ENCODE measurements around the gene ATP2B3. TPM values are rescaled to one million over a fixed set of nuclear protein-coding genes. Genes with fewer than 3 reads are reported as not detected.

The ATP2B3 gene
- total and polyA plus RNA-seq, 10 of the 15 experiments (the other 5 are each of a cell fraction or from before 2014, with no cell fraction given): 0.01 TPM; not detected in 9

DNA sequence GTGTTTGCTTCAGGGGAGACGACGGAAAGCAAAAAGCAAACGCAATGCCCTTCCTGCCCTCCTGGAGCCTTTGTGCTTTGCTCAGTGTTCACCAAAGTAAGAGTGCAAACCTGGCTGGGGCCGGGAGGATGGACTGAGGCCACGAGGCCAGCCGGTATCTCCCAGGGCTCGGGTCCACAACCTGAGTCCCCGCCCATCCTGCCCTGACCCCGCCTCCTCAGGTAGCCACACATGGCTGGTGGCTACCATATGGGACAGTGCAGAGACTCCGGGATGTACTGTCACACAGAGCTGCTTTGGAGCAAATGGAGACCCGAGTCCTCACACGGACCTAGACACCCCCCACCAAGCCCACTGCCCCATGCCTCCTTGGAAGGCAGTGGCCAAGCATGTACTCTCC, 4.8 kb downstream of the ATP2B3 start:
- H3K27ac ChIP-seq (ENCODE audit: control insufficient read depth, insufficient read depth): no peak overlapping the region
- intact Hi-C loops (cut with micrococcal nuclease; ENCODE audit: unreplicated experiment) (no loop called here), in situ Hi-C loops (cut with MboI) (loop anchor here (10.0 kb wide), 1 partner anchor 63 kb away; no protein-coding TSS in a partner anchor)
- H2AFZ ChIP-seq (ENCODE audit: control insufficient read depth, low read depth, low read length): no peak overlapping the region
- ATAC-seq: no peak
- no peaks in the 10 kb centered on the region for H3K9me3 ChIP-seq (replicated peaks; ENCODE audit: control insufficient read depth, insufficient read depth, low read length)
- no peak overlapping the region for H3K4me3 ChIP-seq
- H3K27me3 ChIP-seq (replicated peaks in 1 of 2; ENCODE audit: control insufficient read depth in 2 of 2, insufficient read depth in 2 of 2, low read length in 1 of 2): no peaks in the 10 kb centered on the region
- TF ChIP-seq SIN3A (IDR thresholded peaks at IDR 0.05; ENCODE audit: low read depth, low read length) (no peak), STAT1 (conservative IDR thresholded peaks at IDR 0.05) (no peak), BCL11A (IDR thresholded peaks at IDR 0.05; ENCODE audit: low read depth, low read length) (no peak), CREM (IDR thresholded peaks at IDR 0.05; ENCODE audit: low read depth) (no peak), MEF2B (IDR thresholded peaks at IDR 0.05; ENCODE audit: partially characterized antibody, poor library complexity, severe bottlenecking) (no peak), RCOR1 (conservative IDR thresholded peaks at IDR 0.05; ENCODE audit: low read depth, low read length) (no peak), TCF12 (IDR thresholded peaks at IDR 0.05; ENCODE audit: low read depth, low read length) (no peak), FOXM1 (IDR thresholded peaks at IDR 0.05; ENCODE audit: low read depth, low read length) (no peak), ZBED1 (IDR thresholded peaks at IDR 0.05; ENCODE audit: borderline replicate concordance) (no peak), ZNF622 (IDR thresholded peaks at IDR 0.05) (no peak), JUND (IDR thresholded peaks at IDR 0.05; ENCODE audit: low read depth, low read length) (no peak), CBX5 (IDR thresholded peaks at IDR 0.05; ENCODE audit: low read depth) (no peak), MTA3 (IDR thresholded peaks at IDR 0.05; ENCODE audit: borderline replicate concordance, low read length) (no peak), SPI1 (IDR thresholded peaks at IDR 0.05; ENCODE audit: borderline replicate concordance, insufficient read depth, low read depth, low read length) (no peak), ZNF384 (IDR thresholded peaks at IDR 0.05; ENCODE audit: borderline replicate concordance, low read depth, low read length) (no peak)
- TF ChIP-seq, protein P1, sequence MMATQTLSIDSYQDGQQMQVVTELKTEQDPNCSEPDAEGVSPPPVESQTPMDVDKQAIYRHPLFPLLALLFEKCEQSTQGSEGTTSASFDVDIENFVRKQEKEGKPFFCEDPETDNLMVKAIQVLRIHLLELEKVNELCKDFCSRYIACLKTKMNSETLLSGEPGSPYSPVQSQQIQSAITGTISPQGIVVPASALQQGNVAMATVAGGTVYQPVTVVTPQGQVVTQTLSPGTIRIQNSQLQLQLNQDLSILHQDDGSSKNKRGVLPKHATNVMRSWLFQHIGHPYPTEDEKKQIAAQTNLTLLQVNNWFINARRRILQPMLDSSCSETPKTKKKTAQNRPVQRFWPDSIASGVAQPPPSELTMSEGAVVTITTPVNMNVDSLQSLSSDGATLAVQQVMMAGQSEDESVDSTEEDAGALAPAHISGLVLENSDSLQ (IDR thresholded peaks at IDR 0.05): no peak
- TF ChIP-seq, protein P2, sequence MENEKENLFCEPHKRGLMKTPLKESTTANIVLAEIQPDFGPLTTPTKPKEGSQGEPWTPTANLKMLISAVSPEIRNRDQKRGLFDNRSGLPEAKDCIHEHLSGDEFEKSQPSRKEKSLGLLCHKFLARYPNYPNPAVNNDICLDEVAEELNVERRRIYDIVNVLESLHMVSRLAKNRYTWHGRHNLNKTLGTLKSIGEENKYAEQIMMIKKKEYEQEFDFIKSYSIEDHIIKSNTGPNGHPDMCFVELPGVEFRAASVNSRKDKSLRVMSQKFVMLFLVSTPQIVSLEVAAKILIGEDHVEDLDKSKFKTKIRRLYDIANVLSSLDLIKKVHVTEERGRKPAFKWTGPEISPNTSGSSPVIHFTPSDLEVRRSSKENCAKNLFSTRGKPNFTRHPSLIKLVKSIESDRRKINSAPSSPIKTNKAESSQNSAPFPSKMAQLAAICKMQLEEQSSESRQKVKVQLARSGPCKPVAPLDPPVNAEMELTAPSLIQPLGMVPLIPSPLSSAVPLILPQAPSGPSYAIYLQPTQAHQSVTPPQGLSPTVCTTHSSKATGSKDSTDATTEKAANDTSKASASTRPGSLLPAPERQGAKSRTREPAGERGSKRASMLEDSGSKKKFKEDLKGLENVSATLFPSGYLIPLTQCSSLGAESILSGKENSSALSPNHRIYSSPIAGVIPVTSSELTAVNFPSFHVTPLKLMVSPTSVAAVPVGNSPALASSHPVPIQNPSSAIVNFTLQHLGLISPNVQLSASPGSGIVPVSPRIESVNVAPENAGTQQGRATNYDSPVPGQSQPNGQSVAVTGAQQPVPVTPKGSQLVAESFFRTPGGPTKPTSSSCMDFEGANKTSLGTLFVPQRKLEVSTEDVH (IDR thresholded peaks at IDR 0.05; ENCODE audit: low read depth, partially characterized antibody): no peak
- TF ChIP-seq, protein P3, sequence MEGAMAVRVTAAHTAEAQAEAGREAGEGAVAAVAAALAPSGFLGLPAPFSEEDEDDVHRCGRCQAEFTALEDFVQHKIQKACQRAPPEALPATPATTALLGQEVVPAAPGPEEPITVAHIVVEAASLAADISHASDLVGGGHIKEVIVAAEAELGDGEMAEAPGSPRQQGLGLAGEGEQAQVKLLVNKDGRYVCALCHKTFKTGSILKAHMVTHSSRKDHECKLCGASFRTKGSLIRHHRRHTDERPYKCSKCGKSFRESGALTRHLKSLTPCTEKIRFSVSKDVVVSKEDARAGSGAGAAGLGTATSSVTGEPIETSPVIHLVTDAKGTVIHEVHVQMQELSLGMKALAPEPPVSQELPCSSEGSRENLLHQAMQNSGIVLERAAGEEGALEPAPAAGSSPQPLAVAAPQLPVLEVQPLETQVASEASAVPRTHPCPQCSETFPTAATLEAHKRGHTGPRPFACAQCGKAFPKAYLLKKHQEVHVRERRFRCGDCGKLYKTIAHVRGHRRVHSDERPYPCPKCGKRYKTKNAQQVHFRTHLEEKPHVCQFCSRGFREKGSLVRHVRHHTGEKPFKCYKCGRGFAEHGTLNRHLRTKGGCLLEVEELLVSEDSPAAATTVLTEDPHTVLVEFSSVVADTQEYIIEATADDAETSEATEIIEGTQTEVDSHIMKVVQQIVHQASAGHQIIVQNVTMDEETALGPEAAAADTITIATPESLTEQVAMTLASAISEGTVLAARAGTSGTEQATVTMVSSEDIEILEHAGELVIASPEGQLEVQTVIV (IDR thresholded peaks at IDR 0.05; ENCODE audit: borderline replicate concordance, partially characterized antibody): no peak
- no peak for DNase-seq (ENCODE audit: low read depth, low spot score)
- no peak for FAIRE-seq
- H3K9ac ChIP-seq (ENCODE audit: control insufficient read depth, insufficient read depth, low read length): no peak overlapping the region
- no peaks in the 10 kb centered on the region for H3K36me3 ChIP-seq (ENCODE audit: control insufficient read depth in 2 of 2, insufficient read depth in 2 of 2, low read length in 1 of 2)
- ChIA-PET POLR2A (no interaction called here), SMC1A (ENCODE audit: uncharacterized antibody, unreplicated experiment) (no interaction called here), CTCF (no interaction called here), RAD21 (ENCODE audit: unreplicated experiment) (no interaction called here)
- H3K79me2 ChIP-seq (ENCODE audit: control insufficient read depth, insufficient read depth, low read length): no peaks in the 10 kb centered on the region
- no TSS peak for BruUV-seq (replicated peaks)
- WGBS (ENCODE audit: insufficient coverage, insufficient replicate concordance, low lambda C conversion rate, missing lambda C conversion rate): 26% methylated on average over 12 of the region's 12 CpGs
- no peaks in the 10 kb centered on the region for H4K20me1 ChIP-seq (ENCODE audit: control insufficient read depth, insufficient read depth)
- H3K4me1 ChIP-seq (ENCODE audit: control insufficient read depth, insufficient read depth, low read length): no peaks in the 10 kb centered on the region
- no peak overlapping the region for H3K4me2 ChIP-seq (ENCODE audit: control insufficient read depth, insufficient read depth)

Data from GM12878 (cell line).